GM21360 (cell line): Measurements from ENCODE around the gene ATXN2.
"Not testable (repeated sequence)": the region's sequence is repeated elsewhere in the genome, so short reads cannot be mapped to it uniquely, and the experiment has no call there.

Experiments
- ATAC-seq: cut with Tn5 transposase; IDR thresholded peaks from one replicate; pipeline ENCODE4 v1.9.1; 2021; ENCODE audit warnings: mild to moderate bottlenecking, moderate library complexity; ENCODE audit not compliant: unreplicated experiment

Gene ATXN2

DNA sequence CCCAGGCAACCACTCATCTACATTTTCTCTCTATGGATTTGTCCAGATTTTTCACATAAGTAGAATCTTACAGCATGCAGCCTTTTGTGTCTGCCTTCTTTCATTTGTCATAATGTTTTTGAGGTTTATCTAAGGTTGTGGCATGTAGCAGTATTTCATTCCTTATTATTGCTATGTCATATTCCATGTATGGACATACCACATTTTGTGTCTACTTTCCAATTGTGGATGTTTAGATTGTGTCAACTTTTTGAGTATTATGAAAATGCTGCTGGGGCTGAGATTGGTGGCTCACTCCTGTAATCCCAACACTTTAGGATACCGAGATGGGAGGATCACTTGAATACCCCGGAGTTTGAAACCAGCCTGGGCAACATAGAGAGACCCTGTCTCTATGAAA lies 3.2 kb upstream of the ATXN2 start:
- no peak for ATAC-seq

DNA sequence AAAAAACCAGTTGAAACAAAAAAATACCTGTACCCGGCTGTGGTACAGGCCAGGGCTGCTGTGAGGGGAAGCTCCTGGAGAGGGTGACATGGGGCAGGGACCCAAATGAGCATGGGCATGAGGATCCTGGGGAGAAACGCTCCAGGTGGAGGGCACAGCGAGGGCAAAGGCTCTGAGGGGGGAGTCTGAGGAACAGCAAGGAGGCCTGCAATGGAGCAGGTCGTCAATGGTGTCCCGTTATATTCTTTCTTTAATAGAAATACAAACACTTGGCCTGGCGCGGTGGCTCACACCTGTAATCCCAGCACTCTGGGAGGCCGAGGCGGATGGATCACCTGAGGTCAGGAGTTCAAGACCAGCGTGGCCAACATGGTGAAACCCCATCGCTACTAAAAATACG lies 1.9 kb upstream of the ATXN2 start:
- not testable (repeated sequence) for ATAC-seq

DNA sequence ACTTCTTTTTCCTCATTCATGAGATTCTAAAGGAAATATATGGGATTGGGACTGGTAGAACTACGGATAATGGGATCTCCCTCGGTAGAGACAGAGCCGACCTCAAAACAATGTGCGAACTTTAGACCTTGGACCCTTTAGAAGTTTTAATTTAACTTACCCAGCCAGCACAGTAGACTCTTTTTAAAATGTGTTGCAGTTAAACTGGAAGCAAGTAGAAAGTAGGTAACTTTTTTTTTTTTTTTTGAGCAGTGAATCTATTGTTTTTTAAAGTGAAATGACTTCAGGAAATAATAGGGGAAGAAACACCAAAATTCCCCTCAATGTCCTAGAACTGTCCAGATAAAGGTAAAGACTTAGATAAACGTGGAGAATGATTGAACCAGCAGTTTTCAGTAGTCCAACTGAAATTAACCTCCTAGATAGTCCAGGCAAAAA lies 1.1 kb upstream of the ATXN2 start:
- no peak for ATAC-seq

DNA sequence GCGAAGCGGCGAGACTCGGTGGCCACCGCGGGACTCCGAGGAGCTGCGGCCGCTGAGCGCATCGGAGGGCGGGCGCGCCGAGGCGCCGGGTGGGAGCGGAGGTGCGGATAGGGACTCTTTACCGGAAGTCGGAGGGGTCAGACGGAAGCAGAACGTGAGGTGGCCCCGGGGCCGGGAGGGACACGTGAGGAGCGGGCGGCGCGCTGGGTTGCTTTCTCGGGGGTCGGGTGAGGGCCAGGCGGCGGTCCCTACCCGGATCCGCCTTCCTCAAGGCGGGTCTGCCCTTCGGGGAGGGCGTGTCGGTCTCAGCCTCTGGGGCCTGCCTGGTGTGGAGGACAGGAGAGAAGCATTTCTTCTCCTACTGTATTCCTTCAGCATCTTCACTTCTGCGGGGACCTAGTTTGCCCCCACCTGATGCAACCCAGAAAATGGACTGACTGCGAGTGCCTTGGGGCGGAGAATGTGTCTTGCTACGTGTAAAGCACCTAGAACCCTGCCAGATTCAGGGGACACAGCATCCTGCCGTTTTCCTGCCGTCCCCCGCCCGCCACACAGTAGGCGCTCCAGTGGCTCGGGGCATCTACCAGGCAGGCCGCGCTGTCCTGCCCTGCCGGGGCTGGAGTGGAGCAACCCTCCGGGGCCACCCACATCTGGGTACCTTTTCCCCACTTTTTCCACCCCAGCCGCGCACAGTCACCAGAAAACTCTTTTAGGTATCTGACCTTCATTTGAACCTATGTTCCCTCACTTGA lies 514 bp upstream of the ATXN2 start:
- ATAC-seq: peak; percentile 62

DNA sequence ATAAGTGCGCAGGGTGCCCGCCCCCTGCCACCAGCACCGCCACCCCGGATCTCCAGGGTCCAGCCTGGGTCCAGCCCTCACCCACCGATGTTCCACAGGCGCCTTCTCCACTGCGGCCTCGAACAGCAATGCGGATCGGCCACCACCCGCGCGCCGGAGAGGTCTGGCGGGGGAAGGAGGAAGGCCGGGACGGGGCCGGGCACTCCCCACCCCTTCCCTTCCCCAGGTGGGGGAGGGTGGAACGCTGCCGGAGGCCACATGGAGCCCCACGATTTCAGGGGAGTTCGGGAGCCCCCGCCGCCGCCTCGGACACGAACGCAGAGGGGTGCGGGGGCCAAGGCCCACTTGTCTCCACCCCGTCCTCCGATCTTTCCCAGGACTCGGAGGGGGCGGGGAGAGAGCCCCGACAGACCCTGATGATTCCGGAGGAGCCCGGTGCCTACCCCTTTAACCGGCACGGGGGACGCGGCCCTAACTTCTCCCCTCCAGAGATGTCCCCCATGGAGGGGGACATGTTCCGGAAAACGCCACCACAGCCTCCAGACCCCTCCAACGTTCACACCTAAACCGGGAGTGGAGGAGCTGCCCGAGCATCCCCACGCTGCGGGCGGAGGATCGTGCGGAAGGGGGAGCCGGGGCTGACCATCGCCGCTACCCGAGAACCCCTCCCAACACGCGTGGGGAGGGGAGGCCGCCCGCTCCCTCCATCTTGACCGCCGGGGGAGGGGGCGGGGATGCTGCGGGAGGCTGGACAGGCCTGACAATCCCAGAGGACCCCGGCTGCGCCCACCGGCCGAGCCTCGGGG lies 1.1 kb downstream of the ATXN2 start:
- peak; percentile 4 for ATAC-seq

DNA sequence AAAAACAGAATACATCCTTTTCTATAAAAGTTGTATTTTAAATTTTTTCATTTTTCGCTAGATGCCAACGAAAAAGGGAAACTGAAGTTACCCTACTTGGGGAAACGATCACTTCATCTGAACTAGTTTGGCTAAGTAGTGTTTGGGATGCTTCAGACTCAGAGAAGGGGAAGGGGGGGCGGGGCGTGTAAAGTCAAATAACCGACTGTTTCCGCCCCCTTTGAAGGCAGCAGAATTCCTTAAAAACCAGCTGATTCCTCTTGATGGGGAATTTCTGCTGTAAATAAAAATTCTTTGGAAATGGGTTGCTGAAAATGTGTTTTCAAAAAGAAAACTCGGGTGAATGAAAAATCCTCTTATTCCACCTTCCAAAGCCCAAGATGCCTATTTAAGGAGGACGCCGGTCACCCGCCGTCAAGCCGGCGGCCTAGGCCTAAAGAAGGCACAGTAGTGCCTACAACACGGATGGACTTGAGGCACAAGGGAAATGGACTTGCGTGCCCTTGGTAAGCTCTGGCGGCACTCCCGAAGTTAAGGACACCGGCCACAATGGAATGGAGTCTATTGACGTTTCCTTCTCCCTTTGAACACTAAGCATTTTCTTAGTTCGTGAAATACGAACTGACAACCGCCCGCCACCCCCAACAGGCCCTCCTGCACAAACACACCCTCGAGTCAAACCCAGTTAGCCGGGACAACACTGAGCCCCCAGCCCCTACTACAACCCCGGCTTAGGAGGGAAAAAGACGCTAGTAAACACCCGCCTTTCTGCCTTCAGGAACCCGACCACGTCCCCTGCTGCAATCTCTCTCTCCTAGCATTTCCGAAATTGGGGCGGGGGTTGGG lies 1.9 kb downstream of the ATXN2 start:
- ATAC-seq: no peak

DNA sequence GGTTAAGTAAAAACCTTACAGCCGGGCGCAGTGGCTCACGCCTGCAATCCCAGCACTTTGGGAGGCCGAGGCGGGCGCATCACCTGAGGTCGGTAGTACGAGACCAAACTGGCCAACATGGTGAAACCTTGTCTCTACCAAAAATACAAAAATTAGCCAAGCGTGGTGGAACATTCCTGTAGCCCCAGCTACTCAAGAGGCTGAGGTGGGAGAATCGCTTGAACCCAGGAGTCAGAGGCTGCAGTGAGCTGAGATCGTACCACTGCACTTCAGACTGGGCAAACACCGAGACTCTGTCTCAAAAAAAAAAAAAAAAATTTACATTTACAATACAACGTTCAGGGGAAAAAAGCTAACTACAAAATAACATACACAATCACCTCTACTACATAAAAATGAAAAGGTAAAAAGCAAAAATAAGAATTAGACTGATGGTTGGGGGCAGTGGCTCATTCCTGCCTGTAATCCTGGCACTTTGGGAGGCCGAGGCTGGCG lies 3.7 kb downstream of the ATXN2 start:
- not testable (repeated sequence) for ATAC-seq

DNA sequence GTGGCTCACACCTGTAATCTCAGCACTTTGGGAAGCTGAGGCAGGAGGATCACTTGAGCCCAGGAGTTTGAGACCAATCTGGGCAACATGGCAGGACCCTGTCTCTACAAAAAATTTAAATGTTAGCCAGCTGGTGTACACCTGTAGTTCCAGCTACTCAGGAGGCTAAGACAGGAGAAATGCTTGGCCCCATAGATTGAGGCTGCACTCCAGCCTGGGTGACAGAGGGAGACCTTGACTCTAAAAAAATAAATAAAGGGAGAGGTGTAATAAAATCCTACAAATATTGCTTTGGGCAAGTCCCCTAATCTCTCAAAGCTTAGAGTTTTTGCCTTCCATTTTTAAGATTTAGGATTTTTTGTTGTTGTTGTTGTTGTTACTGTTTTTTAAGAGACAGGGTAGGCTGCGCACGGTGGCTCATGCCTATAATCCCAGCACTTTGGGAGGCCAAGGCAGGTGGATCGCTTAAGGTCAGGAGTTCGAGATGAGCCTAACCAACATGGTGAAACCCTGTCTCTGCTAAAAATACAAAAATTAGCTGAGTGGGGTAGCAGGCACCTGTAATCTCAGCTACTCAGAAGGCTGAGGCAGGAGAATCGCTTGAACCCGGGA lies 7.6 kb downstream of the ATXN2 start:
- not testable (repeated sequence) for ATAC-seq

DNA sequence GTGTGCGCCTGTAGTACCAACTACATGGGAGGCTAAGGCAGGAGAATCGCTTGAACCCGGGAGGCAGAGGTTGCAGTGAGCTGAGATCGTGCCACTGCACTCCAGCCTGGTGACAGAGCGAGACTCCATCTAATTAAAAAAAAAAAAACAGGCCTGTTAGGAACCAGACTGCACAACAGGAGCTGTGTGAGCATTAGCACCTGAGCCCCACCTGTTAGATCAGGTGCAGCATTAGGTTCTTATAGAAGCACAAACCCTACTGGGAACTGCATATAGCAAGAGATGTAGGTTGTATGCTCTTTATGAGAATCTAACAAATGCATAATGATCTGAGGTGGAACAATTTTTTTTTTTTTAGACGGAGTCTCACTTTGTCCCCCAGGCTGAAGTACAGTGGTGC lies 8.6 kb downstream of the ATXN2 start:
- ATAC-seq: no peak

DNA sequence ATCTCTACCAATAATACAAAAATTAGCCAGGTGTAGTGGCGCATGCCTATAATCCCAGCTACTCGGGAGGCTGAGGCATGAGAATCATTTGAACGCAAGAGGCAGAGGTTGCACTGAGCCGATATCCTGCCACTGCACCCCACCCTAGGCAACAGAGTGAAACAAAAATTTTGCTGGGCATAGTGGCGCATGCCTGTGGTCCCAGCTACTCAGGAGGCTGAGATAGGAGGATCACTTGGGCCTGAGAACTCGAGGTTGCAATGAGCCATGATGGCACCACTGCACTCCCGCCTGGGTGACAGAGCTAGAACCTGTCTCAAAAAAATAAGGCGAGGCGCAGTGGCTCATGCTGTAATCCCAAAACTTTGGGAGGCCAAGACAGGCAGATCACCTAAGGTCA lies 9.5 kb downstream of the ATXN2 start:
- ATAC-seq: no peak

DNA sequence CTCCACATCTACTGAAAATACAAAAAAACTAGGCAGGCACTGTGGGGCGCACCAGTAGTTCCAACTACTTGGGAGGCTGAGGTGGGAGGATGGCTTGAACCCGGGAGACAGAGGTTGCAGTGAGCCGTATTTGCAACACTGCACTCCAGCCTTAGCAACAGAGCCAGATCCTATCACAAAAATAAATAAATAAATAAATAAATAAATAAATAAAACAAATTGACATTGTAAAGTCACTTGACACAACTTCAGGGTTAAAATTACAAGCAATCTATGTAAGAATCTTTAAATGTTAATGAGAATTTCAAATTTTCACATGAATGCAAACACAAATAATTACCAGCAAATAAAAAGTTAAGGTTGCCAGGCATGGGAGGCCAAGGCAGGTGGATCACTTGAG lies 11.1 kb downstream of the ATXN2 start:
- ATAC-seq: no peak

DNA sequence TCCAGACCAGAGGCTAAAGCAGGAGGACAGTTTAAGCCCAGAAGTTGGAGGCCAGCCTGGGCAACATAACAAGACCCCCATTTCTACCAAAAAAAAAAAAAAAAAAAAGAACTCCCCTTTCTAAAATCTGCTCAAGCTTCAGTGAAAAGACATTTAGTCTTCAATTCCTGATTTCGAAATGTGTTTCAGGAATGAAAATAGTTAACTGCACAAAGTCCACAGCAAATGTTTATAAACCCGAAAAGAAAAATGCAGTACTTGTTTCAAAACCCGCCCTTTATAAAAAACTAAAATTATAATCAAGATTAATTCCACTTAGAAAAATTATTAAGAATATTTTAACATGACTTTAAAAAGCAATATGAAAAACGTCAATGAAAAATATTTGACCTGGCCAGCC lies 12.1 kb downstream of the ATXN2 start:
- no peak for ATAC-seq

DNA sequence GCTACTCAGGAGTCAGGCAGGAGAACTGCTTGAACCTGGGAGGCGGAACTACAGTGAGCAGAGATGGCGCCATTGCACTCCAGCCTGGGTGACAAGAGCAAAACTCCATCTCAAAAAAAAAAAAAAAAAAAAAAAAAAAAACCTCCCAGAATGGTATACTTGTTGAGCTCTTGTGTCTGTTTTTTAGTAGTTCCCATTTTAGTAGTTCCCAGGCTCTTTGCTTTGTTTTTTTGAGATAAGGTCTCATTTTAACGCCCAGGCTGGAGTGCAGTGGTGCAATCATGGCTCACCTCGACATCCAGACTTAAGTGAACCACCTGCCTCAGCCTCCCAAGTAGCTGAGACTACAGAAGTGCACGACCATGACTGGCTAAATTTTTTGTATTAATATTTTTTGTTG lies 13.4 kb downstream of the ATXN2 start:
- ATAC-seq: no peak

DNA sequence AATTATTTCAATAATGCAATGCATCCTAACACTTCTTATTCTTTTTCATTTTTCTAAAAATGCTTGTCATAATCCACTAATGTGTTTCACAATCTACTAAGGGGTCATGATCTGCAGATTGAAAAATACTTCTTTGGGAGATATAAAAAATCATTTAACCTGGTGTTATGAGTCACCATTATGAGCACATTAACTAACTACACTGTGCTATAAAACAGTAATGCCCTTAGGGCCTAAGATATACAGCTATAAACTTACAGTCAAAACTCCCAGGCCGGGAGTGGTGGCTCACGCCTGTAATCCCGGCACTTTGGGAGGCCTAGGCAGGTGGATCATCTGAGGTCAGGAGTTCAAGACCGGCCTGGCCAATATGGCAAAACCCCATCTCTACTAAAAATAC lies 14.2 kb downstream of the ATXN2 start:
- ATAC-seq: no peak

DNA sequence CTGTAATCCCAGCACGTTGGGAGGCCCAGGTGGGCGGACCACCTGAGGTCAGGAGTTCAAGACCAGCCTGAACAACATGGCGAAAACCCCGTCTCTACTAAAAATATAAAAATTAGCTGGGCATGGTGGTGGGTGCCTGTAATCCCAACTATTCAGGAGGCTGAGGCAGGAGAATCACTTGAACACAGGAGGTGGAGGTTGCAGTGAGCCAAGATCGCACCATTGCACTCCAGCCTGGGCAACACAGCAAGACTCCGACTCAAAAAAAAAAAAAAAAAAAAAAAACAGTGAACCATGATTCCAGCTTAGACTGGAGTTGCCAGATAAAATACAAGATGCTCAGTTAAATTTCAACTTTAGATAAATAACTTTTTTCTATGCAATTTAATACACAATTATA lies 15.6 kb downstream of the ATXN2 start:
- not testable (repeated sequence) for ATAC-seq

DNA sequence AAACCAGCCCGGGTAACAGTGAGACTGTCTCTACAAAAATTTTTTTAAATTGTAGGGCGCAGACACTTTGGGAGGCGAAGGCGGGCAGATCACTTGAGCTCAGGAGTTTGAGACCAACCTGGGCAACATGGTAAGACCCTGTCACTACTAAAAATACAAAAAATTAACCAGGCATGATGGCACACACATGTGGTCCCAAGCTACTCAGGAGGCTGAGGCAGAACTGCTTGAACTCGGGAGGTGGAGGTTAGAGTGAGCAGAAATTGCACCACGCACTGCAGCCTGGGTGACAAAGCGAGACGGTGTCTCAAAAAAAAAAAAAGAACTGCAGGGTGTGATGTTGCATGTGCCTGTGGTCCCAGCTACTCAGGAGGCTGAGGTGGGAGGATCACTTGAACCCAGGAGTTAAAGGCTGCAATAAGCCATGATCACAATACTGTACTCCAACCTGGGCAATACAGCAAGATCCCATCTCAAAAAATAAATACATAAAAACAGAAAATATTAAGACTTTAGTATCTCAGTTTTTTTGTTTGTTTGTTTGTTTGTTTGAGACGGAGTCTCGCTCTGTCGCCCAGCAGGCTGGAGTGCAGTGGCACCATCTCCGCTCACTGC lies 16.9 kb downstream of the ATXN2 start:
- no peak for ATAC-seq

DNA sequence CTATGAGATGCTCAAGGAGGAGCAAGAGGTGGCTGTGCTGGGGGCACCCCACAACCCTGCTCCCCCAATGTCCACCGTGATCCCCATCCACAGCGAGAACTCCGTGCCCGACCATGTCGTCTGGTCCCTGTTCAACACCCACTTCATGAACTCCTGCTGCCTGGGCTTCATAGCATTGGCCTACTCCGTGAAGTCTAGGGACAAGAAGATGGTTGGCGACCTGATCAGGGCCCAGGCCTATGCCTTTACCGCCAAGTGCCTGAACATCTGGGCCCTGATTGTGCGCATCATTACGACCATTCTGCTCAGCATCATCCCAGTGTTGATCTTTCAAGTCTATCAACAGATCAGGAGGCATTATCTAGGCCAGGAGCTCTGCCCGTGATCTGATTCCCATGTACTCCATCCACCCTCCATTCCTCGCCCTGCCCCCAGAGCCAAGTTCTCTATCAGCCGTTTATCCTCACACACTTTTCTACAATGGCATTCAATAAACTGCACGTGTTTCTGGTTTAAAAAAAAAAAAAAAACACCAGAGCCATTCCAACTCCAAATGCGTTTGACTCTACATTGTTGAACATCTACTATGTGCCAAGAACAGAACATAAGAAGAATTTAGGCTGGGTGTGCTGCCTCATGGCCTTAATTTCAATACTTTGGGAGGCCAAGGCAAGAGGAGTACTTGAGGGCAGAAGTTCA lies 17.5 kb downstream of the ATXN2 start:
- no peak for ATAC-seq

DNA sequence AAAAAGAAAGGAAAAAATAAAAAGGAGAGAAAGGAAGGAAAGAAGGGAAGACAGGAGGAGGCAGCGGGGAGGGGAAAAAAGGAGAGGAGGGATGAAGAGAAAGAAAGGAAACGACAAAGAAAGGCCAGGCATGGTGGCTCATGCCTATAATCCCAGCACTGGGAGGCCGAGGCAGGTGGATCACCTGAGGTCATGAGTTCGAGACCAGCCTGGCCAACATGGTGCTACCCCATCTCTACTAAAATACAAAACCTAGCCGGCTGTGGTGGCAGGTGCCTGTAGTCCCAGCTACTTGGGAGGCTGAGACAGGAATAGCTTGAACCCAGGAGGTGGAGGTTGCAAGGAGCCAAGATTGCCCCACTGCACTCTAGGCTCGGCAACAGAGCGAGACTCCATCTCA lies 18.4 kb downstream of the ATXN2 start:
- ATAC-seq: no peak

DNA sequence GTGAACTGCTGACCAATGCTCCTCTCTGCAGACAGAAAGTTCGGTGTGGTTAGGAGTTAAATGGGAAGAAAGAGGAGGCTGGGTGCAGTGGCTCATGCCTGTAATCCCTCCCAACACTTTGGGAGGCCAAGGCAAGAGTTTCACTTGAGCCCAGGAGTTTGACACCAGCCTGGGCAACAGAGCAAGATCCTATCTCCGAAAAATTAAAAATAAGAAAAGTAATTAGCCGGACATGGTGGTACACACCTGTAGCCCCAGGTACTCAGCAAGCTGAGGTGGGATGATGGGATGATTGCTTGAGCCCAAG lies 19.0 kb downstream of the ATXN2 start:
- no peak for ATAC-seq

DNA sequence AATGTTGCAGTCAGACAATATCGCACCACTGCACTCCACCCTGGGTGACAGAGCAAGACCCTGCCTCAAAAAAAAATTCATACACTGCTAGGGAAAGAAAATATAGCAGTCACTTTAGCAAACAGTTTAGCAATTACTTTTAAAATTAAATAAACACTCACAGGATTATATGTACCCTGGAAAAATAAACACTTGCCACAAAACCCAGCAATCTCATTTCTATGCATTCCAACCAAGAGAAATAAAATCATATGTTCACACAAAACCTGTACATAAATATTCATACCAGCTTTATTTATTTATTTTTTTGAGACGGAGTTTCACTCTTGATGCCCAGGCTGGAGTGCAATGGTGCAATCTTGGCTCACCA lies 20.2 kb downstream of the ATXN2 start:
- no peak for ATAC-seq
